Activated CD4-positive, alpha-beta T cell treated with anti-CD3 and anti-CD28 coated beads for 4 hours (primary cell): ENCODE results near the gene LHFPL3.

Experiments used
- DNase-seq, 2 donors: peaks; one replicate each; pipeline ENCODE4 v3.0.0-alpha.2; 2020

Gene LHFPL3

DNA sequence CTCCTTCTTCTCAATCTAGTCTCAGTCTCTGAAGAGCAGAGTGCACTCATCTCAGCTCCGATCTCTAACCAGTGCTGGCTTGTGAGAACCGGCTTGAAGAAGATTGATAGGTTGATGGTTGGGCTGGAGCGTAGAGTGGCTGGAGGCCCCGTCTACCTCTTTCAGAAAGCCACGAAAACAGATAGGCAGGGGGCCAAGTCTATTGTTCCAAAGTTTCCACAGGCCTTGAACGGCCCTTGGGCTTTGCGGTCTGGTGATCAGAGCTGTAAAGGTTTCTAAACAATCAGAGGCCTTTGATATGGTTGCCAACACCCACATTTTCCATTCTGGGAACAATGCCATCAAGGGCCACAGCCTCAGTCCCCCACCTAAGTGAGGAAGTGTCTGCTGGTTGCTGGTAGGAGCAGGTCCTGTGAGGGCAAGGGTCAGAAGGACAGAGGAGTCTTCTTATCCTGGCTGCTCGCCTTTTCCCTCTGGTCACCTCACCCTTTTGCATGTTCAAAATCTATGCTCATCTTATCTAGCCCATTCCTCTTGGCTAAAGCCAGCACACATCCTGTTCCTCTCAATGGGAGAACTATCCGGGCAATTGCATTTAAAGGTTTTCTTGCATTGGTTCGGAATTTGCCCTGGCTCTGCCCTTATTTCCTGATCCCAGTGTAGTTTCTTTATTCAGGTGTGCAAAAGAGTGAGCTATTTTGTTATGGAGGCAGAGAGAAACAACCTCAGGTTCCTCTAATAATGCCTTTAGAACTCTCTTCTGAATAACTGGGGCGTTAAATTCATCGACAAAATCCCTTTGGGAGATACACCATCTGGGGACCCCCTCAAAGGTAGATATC lies 615.3 kb downstream of the LHFPL3 start:
- DNase-seq, result peak; percentile 44 to 52

DNA sequence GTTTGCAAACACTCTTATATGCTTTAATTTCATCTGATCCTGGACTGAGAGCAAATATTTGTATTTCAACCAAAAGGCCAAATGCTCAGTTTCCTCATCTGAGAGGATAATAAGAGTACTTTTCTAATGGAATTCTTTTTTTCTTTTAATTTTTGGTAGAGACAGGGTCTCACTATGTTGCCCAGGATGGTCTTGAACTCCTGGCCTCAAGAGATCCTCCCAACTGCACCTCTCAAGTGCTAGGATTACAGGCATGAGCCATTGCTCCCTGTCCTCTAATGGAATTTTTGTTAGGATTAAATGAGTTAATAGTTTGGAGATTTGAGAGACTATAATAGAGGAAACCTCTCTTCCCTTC lies 617.2 kb downstream of the LHFPL3 start:
- DNase-seq, result no peak

GRCh38 chr7:104946338-104946737 lies 617.9 kb downstream of the LHFPL3 start:
- DNase-seq, result no peak

DNA sequence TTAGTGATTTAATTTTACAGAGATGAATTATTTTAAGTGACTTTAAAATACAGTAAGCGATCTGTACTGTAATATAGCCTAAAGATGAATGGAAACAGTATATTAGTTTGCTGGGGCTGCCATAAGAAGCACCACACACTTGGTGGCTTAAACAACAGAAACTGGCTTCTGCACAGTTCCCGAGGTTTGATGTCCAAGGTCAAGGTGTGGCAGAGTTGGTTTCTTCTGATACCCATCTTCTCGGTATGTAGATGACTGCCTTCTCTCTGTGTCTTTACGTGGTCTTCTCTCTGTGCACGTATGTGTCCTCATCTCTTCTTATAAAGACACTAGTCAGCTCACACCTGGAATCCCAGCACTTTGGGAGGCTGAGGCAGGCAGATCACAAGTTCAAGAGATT lies 621.6 kb downstream of the LHFPL3 start:
- DNase-seq, result no peak

DNA sequence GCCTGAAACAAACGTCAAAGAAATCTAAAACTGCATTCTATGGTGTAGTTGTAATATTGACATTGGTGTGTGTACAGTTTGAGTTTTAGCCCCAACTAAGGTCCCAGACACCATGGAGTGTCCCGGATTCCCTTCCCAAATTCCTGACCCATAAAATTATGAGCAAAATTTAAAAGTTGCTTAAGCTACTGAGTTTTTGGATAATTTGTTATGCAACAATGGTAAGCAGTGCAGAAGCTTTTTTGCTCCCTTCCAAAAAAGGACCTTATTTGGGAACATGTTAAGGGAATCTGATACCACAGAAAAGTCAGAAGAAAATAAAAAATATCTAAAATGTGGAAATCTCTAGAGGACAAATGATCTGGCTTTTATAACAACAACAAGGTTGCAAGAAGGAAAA lies 622.4 kb downstream of the LHFPL3 start:
- no peak for DNase-seq

- no peak for DNase-seq
These were observed 623.1 kb downstream of the LHFPL3 start for GRCh38 chr7:104951546-104951945.

DNA sequence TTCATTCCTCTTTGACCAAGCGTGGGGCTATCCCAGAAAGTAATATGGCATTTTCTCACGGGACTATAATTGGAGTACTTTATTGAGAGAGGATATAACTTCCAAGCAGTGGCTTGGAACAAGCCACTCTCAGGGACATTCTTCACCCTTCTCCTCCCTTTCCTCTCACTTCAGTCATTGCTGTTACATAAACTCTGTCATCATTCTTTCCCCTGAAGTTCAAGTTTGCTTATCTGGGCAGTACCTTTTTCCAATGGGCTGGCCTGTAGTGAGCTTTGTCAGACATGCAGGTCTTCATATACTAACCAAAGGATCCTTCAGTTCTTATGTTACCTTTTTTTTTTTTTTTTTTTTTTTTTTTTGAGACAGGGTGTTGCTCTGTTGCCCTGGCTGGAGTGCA lies 626.9 kb downstream of the LHFPL3 start:
- no peak for DNase-seq
